Mononuclear cell (primary cell): Measurements from ENCODE around the gene ATXN10. TPM values are rescaled to one million over a fixed set of nuclear protein-coding genes. Genes with fewer than 3 reads are reported as not detected.

Source experiments
- H3K27me3 ChIP-seq: 2 replicates; pipeline ENCODE4 v1.6.0; 2011; ENCODE audit warnings: low read length, control low read depth; ENCODE audit not compliant: insufficient read depth
- H3K4me1 ChIP-seq: 2 replicates; pipeline ENCODE4 v1.5.1; 2011; ENCODE audit warnings: mild to moderate bottlenecking, low read length, control low read depth; ENCODE audit not compliant: insufficient read depth
- H3K4me3 ChIP-seq: 2 replicates; pipeline ENCODE4 v1.5.1; 2011; ENCODE audit warnings: mild to moderate bottlenecking, low read length, moderate library complexity
- H3K9me3 ChIP-seq: 2 replicates; pipeline ENCODE4 v1.5.1; 2011; ENCODE audit warnings: low read depth, mild to moderate bottlenecking, control low read depth, low read length
- total RNA-seq: library from RNA; depleted of rRNA; stranded (reverse); fragments of >200 nt; gene quantifications from one replicate; pipeline ENCODE4 v1.2.3, GENCODE V29; 2012

The ATXN10 gene
- total RNA-seq, 1 donor, result 67.5 TPM

- Histone ChIP-seq H3K9me3 (no peaks in the 10 kb centered on the region), H3K4me3 (no peak overlapping the region), H3K27me3 (peaks cover 7% of the 10 kb centered on the region), H3K4me1 (no peaks in the 10 kb centered on the region)
Measured at GRCh38 chr22:45884201-45885062, 212.8 kb downstream of the ATXN10 start.

GRCh38 chr22:45885171-45885840 lies 213.7 kb downstream of the ATXN10 start:
- Histone ChIP-seq H3K9me3 (no peaks in the 10 kb centered on the region), H3K4me1 (no peaks in the 10 kb centered on the region), H3K4me3 (no peak overlapping the region), H3K27me3 (peaks cover 7% of the 10 kb centered on the region)

- H3K27me3 ChIP-seq, result peaks cover 6% of the 10 kb centered on the region
- H3K4me3 ChIP-seq, result no peak overlapping the region
- no peaks in the 10 kb centered on the region for H3K4me1 ChIP-seq
- no peaks in the 10 kb centered on the region for H3K9me3 ChIP-seq
Measured at GRCh38 chr22:45885941-45886395, 214.3 kb downstream of the ATXN10 start.

GRCh38 chr22:45886540-45886939 lies 214.9 kb downstream of the ATXN10 start:
- Histone ChIP-seq H3K4me1 (no peaks in the 10 kb centered on the region), H3K4me3 (no peak overlapping the region), H3K27me3 (peaks cover under 1% of the 10 kb centered on the region), H3K9me3 (no peaks in the 10 kb centered on the region)

GRCh38 chr22:45887202-45888131 lies 215.8 kb downstream of the ATXN10 start:
- Histone ChIP-seq H3K27me3 (no peaks in the 10 kb centered on the region), H3K4me1 (no peaks in the 10 kb centered on the region), H3K9me3 (no peaks in the 10 kb centered on the region), H3K4me3 (no peak overlapping the region)

GRCh38 chr22:45888221-45889092 lies 216.8 kb downstream of the ATXN10 start:
- H3K9me3 ChIP-seq, result no peaks in the 10 kb centered on the region
- no peaks in the 10 kb centered on the region for H3K27me3 ChIP-seq
- no peak overlapping the region for H3K4me3 ChIP-seq
- H3K4me1 ChIP-seq, result no peaks in the 10 kb centered on the region

- no peaks in the 10 kb centered on the region for H3K27me3 ChIP-seq
- H3K9me3 ChIP-seq, result no peaks in the 10 kb centered on the region
- H3K4me3 ChIP-seq, result no peak overlapping the region
- H3K4me1 ChIP-seq, result no peaks in the 10 kb centered on the region
Measured at GRCh38 chr22:45889093-45889538, 217.5 kb downstream of the ATXN10 start.

- Histone ChIP-seq H3K9me3 (no peaks in the 10 kb centered on the region), H3K4me1 (no peaks in the 10 kb centered on the region), H3K4me3 (no peak overlapping the region), H3K27me3 (no peaks in the 10 kb centered on the region)
Measured at GRCh38 chr22:45889539-45890350, 218.1 kb downstream of the ATXN10 start.

GRCh38 chr22:45890351-45890635 lies 218.7 kb downstream of the ATXN10 start:
- Histone ChIP-seq H3K4me1 (no peaks in the 10 kb centered on the region), H3K27me3 (no peaks in the 10 kb centered on the region), H3K4me3 (no peak overlapping the region), H3K9me3 (no peaks in the 10 kb centered on the region)

- Histone ChIP-seq H3K4me1 (no peaks in the 10 kb centered on the region), H3K27me3 (no peaks in the 10 kb centered on the region), H3K4me3 (no peak overlapping the region), H3K9me3 (no peaks in the 10 kb centered on the region)
Measured at GRCh38 chr22:45891021-45891421, 219.4 kb downstream of the ATXN10 start.

GRCh38 chr22:45891471-45891995 lies 219.9 kb downstream of the ATXN10 start:
- Histone ChIP-seq H3K4me3 (no peak overlapping the region), H3K9me3 (no peaks in the 10 kb centered on the region), H3K27me3 (no peaks in the 10 kb centered on the region), H3K4me1 (no peaks in the 10 kb centered on the region)

- Histone ChIP-seq H3K27me3 (no peaks in the 10 kb centered on the region), H3K9me3 (no peaks in the 10 kb centered on the region), H3K4me3 (no peak overlapping the region), H3K4me1 (no peaks in the 10 kb centered on the region)
Measured at GRCh38 chr22:45891996-45892621, 220.5 kb downstream of the ATXN10 start.
